GM19240 (cell line): Measurements from ENCODE around the gene WDR62.
"Not testable (repeated sequence)": the region's sequence is repeated elsewhere in the genome, so short reads cannot be mapped to it uniquely, and the experiment has no call there.

Experiments
- DNase-seq: peaks from one replicate; pipeline ENCODE4 v3.0.0; 2011; ENCODE audit warnings: low spot score; ENCODE audit not compliant: insufficient read length

The WDR62 gene

GRCh38 chr19:36106991-36107390, 52.3 kb downstream of the WDR62 start:
- DNase-seq: no peak

GRCh38 chr19:36108684-36109083, 54.0 kb downstream of the WDR62 start:
- no peak for DNase-seq

GRCh38 chr19:36110487-36111199, 55.9 kb downstream of the WDR62 start, which contains the start of gene OVOL3:
OVOL3 (plus strand) TSS chr19:36111143; CDS start chr19:36111203, 60 bp downstream.
- no peak for DNase-seq

- no peak for DNase-seq
Measured at GRCh38 chr19:36111200-36111539, 56.5 kb downstream of the WDR62 start.

- no peak for DNase-seq
Measured at GRCh38 chr19:36112678-36113077, 58.0 kb downstream of the WDR62 start.

GRCh38 chr19:36113425-36113824, 58.7 kb downstream of the WDR62 start:
- DNase-seq: no peak

- no peak for DNase-seq
Measured at GRCh38 chr19:36113894-36114720, 59.4 kb downstream of the WDR62 start.

- DNase-seq: peak; percentile 95
Measured at GRCh38 chr19:36114721-36115452, 60.2 kb downstream of the WDR62 start, which contains the start of gene POLR2I. POLR2I (minus strand) TSS chr19:36114875; CDS start chr19:36114856, 19 bp downstream.

GRCh38 chr19:36115453-36116343, 61.0 kb downstream of the WDR62 start, which contains the start of gene TBCB:
TBCB (plus strand) TSS chr19:36115468; CDS start chr19:36115561, 93 bp downstream.
- peak; percentile 76 for DNase-seq

- no peak for DNase-seq
Measured at GRCh38 chr19:36116344-36116637, 61.6 kb downstream of the WDR62 start.

GRCh38 chr19:36120092-36120983, 65.6 kb downstream of the WDR62 start:
- DNase-seq: no peak

- DNase-seq: no peak
Measured at GRCh38 chr19:36120984-36121358, 66.3 kb downstream of the WDR62 start.

- DNase-seq: no peak
Measured at GRCh38 chr19:36121486-36122124, 66.9 kb downstream of the WDR62 start.

- DNase-seq: peak; percentile 40
Measured at GRCh38 chr19:36125557-36125956, 70.9 kb downstream of the WDR62 start.

- DNase-seq: no peak
Measured at GRCh38 chr19:36128392-36128736, 73.7 kb downstream of the WDR62 start.

GRCh38 chr19:36131221-36131620, 76.5 kb downstream of the WDR62 start:
- not testable (repeated sequence) for DNase-seq

GRCh38 chr19:36134867-36135266, 80.2 kb downstream of the WDR62 start:
- not testable (repeated sequence) for DNase-seq

- DNase-seq: no peak
Measured at GRCh38 chr19:36136964-36137686, 82.4 kb downstream of the WDR62 start.

- no peak for DNase-seq
Measured at GRCh38 chr19:36139120-36139472, 84.4 kb downstream of the WDR62 start.
